GM23248 (cell line): ENCODE measurements around the gene ATG7. TPM values are rescaled to one million over a fixed set of nuclear protein-coding genes. Genes with fewer than 3 reads are reported as not detected.
"Not testable (repeated sequence)": the region's sequence is repeated elsewhere in the genome, so short reads cannot be mapped to it uniquely, and the experiment has no call there.

Experiments used
- DNase-seq: peaks from one replicate; pipeline ENCODE4 v3.0.0-alpha.2; 2015
- H2AFZ ChIP-seq: fragments of 200-600 bp; sonication (generic); 2 replicates; pipeline ENCODE4 v1.6.1; 2016; ENCODE audit warnings: antibody characterized with exemption
- H3F3A ChIP-seq: fragments of 200-600 bp; sonication (generic); 2 replicates; pipeline ENCODE4 v1.6.1; 2016; ENCODE audit warnings: mild to moderate bottlenecking, antibody characterized with exemption, mixed run types; ENCODE audit not compliant: insufficient read depth
- H3K27ac ChIP-seq: fragments of 200-600 bp; sonication (generic); 2 replicates; pipeline ENCODE4 v1.5.1; 2016; ENCODE audit warnings: mild to moderate bottlenecking
- H3K27me3 ChIP-seq: fragments of 200-600 bp; sonication (generic); replicated peaks from 2 replicates; pipeline ENCODE4 v1.6.1; 2016; ENCODE audit warnings: mild to moderate bottlenecking; ENCODE audit not compliant: insufficient read depth
- H3K36me3 ChIP-seq: fragments of 200-600 bp; sonication (generic); 2 replicates; pipeline ENCODE4 v1.6.1; 2016; ENCODE audit warnings: low read depth, mild to moderate bottlenecking
- H3K4me1 ChIP-seq: fragments of 200-600 bp; sonication (generic); 2 replicates; pipeline ENCODE4 v1.6.1; 2016; ENCODE audit warnings: mild to moderate bottlenecking; ENCODE audit not compliant: insufficient read depth
- H3K4me2 ChIP-seq: fragments of 200-600 bp; sonication (generic); one replicate; pipeline ENCODE4 v1.6.1; 2016; ENCODE audit warnings: mild to moderate bottlenecking; ENCODE audit not compliant: unreplicated experiment
- H3K4me3 ChIP-seq: fragments of 200-600 bp; sonication (generic); 2 replicates; pipeline ENCODE4 v1.5.1; 2016; ENCODE audit warnings: mild to moderate bottlenecking
- H3K79me2 ChIP-seq: fragments of 200-600 bp; sonication (generic); 2 replicates; pipeline ENCODE4 v1.6.1; 2016; ENCODE audit warnings: mild to moderate bottlenecking; ENCODE audit not compliant: insufficient read depth
- H3K9ac ChIP-seq: fragments of 200-600 bp; sonication (generic); 2 replicates; pipeline ENCODE4 v1.6.1; 2016; ENCODE audit warnings: mild to moderate bottlenecking
- H3K9me2 ChIP-seq: fragments of 200-600 bp; sonication (generic); 2 replicates; pipeline ENCODE4 v1.6.1; 2016; ENCODE audit warnings: mixed run types, mild to moderate bottlenecking, moderate library complexity; ENCODE audit not compliant: insufficient read depth
- H3K9me3 ChIP-seq: fragments of 200-600 bp; sonication (generic); one replicate; pipeline ENCODE4 v1.6.1; 2017; ENCODE audit warnings: low read depth
- H4K20me1 ChIP-seq: fragments of 200-600 bp; sonication (generic); 2 replicates; pipeline ENCODE4 v1.6.0; 2016; ENCODE audit not compliant: insufficient read depth
- EZH2 ChIP-seq: fragments of 200-600 bp; sonication (generic); IDR thresholded peaks from 2 replicates; pipeline ENCODE4 v1.6.1; 2018; ENCODE audit warnings: antibody characterized with exemption, mild to moderate bottlenecking; ENCODE audit not compliant: insufficient read depth, poor library complexity, severe bottlenecking
- EZH2phosphoT487 ChIP-seq: fragments of 200-600 bp; sonication (generic); IDR thresholded peaks from 2 replicates; pipeline ENCODE4 v1.6.1; 2018; ENCODE audit warnings: antibody characterized with exemption, moderate library complexity, mild to moderate bottlenecking, low read depth; ENCODE audit not compliant: insufficient read depth
- WGBS, 2 experiments: methylation state at CpG; one replicate each; pipeline ENCODE4 v1.1.6; 2015 to 2017; ENCODE audit warnings: low lambda C conversion rate in 2 of 2, low coverage in 1 of 2; ENCODE audit errors: missing lambda C conversion rate in 2 of 2; 5-methylcytosine and 5-hydroxymethylcytosine counted together
- in situ Hi-C: fragments of 300-500 bp; cut with MboI; formaldehyde crosslinking; loops from 2 replicates; pipeline ENCODE4 v1.15.0; 2020
- polyA plus RNA-seq: library from polyadenylated mRNA; unstranded; fragments of >200 nt; fragmentation: Nextera tagmentation; extraction: Ambion mirVana; gene quantifications from 2 replicates; pipeline ENCODE4 v1.2.1, GENCODE V29; 2016
- total RNA-seq: library from RNA; depleted of rRNA; stranded (reverse); fragments of >200 nt; shearing (Covaris generic); gene quantifications from 2 replicates; pipeline ENCODE4 v1.2.3, GENCODE V29; 2014

The ATG7 gene
- total and polyA plus RNA-seq, 2 experiments from 2014 or later: 40.5 to 67.5 TPM

DNA sequence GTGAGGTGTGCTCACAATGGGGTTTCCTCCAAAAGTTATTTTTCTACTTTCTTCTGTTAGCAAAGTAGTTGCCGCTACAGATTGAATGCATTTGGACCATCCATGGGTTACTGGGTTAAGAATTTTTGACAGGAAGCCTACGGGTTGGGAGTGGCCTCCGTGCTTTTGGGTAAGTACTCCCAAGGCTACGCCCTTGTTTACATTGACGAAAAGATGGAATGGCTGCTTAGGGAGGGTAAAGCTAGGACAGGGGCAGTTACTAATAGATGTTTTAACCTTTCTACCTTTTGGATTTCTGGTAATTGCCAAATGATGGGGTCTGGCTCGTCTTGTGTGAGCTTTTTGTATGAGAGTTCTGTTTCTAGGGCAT is 20.4 kb upstream of the ATG7 start:
- H3K9me2 ChIP-seq: no peaks in the 10 kb centered on the region
- H2AFZ ChIP-seq: no peak overlapping the region
- no peaks in the 10 kb centered on the region for H3K27me3 ChIP-seq
- H3K9ac ChIP-seq: no peak overlapping the region
- 95 to 98% methylated on average over 6 of the region's 6 CpGs for WGBS, 2 experiments
- no peaks in the 10 kb centered on the region for H3K4me1 ChIP-seq
- H3K4me2 ChIP-seq: no peak overlapping the region
- no peaks in the 10 kb centered on the region for H4K20me1 ChIP-seq
- H3K4me3 ChIP-seq: no peak overlapping the region
- no peak for DNase-seq
- no peak overlapping the region for H3K27ac ChIP-seq
- TF ChIP-seq EZH2phosphoT487: no peak
- TF ChIP-seq EZH2: no peak
- no peaks in the 10 kb centered on the region for H3F3A ChIP-seq
- H3K79me2 ChIP-seq: peaks cover 28% of the 10 kb centered on the region; the same call in 1 of the 2 replicates
- H3K36me3 ChIP-seq: no peaks in the 10 kb centered on the region
- H3K9me3 ChIP-seq: no peaks in the 10 kb centered on the region
- in situ Hi-C loops: no loop called here

DNA sequence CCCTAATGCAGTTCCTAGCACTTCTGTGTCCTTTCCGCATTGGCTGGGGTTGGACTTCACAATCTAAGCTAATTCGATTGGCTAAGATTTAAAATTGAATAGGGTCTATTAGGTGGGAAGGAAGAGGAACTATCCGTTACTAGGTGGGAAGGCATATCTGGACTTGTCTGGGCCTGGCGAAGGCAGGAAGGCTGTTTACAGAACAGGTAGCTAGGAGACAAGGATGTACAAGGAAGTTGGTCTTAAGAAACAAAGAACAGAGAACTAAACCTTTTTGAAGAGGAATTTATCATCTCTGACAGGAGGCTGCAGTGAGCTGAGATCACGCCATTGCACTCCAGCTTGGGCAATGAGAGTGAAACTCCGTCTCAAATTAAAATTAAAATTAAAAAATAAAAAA is 17.3 kb upstream of the ATG7 start:
- no peaks in the 10 kb centered on the region for H3K36me3 ChIP-seq
- H3K9me3 ChIP-seq: no peaks in the 10 kb centered on the region
- 92 to 97% methylated on average over 6 of the region's 6 CpGs for WGBS, 2 experiments
- no peak overlapping the region for H3K4me3 ChIP-seq
- H3F3A ChIP-seq: no peaks in the 10 kb centered on the region
- no peak overlapping the region for H3K4me2 ChIP-seq
- H3K79me2 ChIP-seq: peaks cover 29% of the 10 kb centered on the region
- in situ Hi-C loops: no loop called here
- H3K4me1 ChIP-seq: no peaks in the 10 kb centered on the region
- H4K20me1 ChIP-seq: no peaks in the 10 kb centered on the region
- no peaks in the 10 kb centered on the region for H3K27me3 ChIP-seq
- no peak for TF ChIP-seq EZH2
- H2AFZ ChIP-seq: no peak overlapping the region
- no peaks in the 10 kb centered on the region for H3K9me2 ChIP-seq
- no peak overlapping the region for H3K9ac ChIP-seq
- H3K27ac ChIP-seq: no peak overlapping the region
- no peak for DNase-seq

DNA sequence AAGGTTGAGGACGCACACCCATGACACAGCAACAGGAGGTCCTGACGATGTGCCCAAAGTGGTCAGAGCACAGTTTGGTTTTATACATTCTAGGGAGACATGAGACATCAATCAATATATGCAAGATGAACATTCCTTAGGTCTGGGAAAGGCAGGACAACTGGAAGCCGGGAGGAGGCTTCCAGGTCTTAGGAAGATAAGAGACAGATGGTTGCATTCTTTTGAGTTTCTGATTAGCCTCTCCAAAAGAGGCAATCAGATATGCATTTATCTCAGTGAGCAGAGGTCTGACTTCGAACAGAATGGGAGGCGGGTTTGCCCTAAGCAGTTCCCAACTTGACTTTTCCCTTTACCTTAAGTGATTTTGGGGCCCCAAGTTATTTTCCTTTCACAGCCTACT is 16.7 kb upstream of the ATG7 start:
- H2AFZ ChIP-seq, H3K27ac ChIP-seq, H3K4me1 ChIP-seq, DNase-seq, H3K4me3 ChIP-seq, H3K9ac ChIP-seq, H3K36me3 ChIP-seq, H3K9me2 ChIP-seq, H3K4me2 ChIP-seq, H3K27me3 ChIP-seq, H3F3A ChIP-seq, H3K9me3 ChIP-seq, in situ Hi-C loops, H4K20me1 ChIP-seq: not testable (repeated sequence)
- WGBS, 2 experiments: 98 to 100% methylated on average over 5 of the region's 5 CpGs
- peaks cover 34% of the 10 kb centered on the region for H3K79me2 ChIP-seq

DNA sequence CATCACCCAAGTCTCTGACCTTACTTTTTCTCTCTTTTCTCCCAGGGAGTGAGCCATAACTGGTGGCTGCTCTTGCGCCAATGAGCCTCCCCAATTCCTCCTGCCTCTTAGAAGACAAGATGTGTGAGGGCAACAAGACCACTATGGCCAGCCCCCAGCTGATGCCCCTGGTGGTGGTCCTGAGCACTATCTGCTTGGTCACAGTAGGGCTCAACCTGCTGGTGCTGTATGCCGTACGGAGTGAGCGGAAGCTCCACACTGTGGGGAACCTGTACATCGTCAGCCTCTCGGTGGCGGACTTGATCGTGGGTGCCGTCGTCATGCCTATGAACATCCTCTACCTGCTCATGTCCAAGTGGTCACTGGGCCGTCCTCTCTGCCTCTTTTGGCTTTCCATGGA is 13.2 kb upstream of the ATG7 start:
- in situ Hi-C loops: no loop called here
- WGBS, 2 experiments: 97 to 100% methylated on average over 8 to 11 of the region's 11 CpGs
- Histone ChIP-seq H3K4me3 (no peak overlapping the region), H4K20me1 (no peaks in the 10 kb centered on the region), H3K9ac (no peak overlapping the region), H2AFZ (no peak overlapping the region), H3K4me1 (no peaks in the 10 kb centered on the region), H3K9me3 (no peaks in the 10 kb centered on the region), H3K9me2 (no peaks in the 10 kb centered on the region), H3K27me3 (no peaks in the 10 kb centered on the region), H3F3A (no peaks in the 10 kb centered on the region), H3K4me2 (no peak overlapping the region), H3K36me3 (0 out of 2 replicates have a peak, but pooled peaks cover 6% of the 10 kb centered on the region), H3K79me2 (peaks cover 18% of the 10 kb centered on the region; the same call in 1 of the 2 replicates), H3K27ac (no peak overlapping the region)
- DNase-seq: no peak
- no peak for TF ChIP-seq EZH2
- no peak for TF ChIP-seq EZH2phosphoT487

DNA sequence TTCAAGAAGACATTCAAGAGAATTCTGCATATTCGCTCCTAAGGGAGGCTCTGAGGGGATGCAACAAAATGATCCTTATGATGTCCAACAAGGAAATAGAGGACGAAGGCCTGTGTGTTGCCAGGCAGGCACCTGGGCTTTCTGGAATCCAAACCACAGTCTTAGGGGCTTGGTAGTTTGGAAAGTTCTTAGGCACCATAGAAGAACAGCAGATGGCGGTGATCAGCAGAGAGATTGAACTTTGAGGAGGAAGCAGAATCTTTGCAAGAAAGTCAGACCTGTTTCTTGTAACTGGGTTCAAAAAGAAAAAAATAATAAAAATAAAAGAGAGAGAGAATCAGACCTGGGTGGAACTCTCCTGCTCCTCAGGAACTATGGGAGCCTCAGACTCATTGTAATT is 11.7 kb upstream of the ATG7 start:
- 88 to 95% methylated on average over 3 of the region's 3 CpGs for WGBS, 2 experiments
- Histone ChIP-seq H3K4me2 (no peak overlapping the region), H3K27ac (no peak overlapping the region), H3K9ac (no peak overlapping the region), H3F3A (no peaks in the 10 kb centered on the region), H4K20me1 (no peaks in the 10 kb centered on the region), H3K27me3 (no peaks in the 10 kb centered on the region), H3K4me1 (no peaks in the 10 kb centered on the region), H3K36me3 (0 out of 2 replicates have a peak, but pooled peaks cover 6% of the 10 kb centered on the region), H3K79me2 (peaks cover 14% of the 10 kb centered on the region; the same call in 1 of the 2 replicates), H3K9me3 (no peaks in the 10 kb centered on the region), H3K9me2 (no peaks in the 10 kb centered on the region), H2AFZ (no peak overlapping the region), H3K4me3 (no peak overlapping the region)
- no peak for TF ChIP-seq EZH2phosphoT487
- no peak for TF ChIP-seq EZH2
- in situ Hi-C loops: no loop called here
- no peak for DNase-seq
